Measurements from ENCODE around the gene THSD4.
"Not testable (repeated sequence)": the region's sequence is repeated elsewhere in the genome, so short reads cannot be mapped to it uniquely, and the experiment has no call there.

Gene THSD4

GRCh38 chr15:71431343-71432336 is 316.4 kb downstream of the THSD4 start:
- DNase-seq (ENCODE audit: low spot score): no peak

- DNase-seq (ENCODE audit: low spot score): no peak
Observed at GRCh38 chr15:71433402-71433801, 318.1 kb downstream of the THSD4 start.

DNA sequence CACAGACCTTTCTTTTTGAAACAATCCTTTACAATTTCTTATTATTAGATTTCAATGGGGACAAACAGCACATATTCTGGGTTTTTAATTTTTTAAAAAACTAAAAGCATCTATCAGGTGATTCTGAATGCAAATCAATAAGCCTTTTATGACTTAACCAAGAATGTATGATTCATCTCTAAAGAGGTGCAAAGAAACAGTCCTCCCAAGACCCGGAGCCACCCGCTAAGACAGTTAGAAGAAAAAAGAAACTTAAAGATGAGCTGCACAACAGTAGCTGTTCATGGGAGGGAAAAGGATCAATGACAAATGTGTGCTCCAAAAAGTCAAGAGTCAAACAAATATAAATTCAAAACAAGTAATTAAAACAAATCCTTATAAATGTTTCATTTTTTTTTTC is 319.5 kb downstream of the THSD4 start:
- DNase-seq (ENCODE audit: low spot score): no peak

DNA sequence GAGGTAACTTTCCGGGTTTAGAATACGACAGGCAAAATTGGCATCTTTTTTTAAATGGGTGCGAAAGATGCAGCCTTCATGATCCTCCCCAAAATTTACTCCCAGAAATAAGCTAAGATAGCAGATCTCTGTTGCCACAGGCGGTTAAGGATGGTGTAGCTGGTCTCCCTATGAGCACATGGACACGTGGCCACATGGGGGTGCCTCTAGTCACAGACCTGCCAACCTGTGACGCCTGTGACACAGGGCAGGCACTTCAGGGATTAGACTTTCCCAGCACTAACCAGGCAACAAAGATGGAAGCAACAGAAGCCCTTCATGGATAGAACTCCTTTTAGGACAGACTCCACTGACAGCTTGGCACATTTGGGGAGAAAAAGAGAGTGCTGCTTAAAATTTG is 320.3 kb downstream of the THSD4 start:
- DNase-seq (ENCODE audit: low spot score): no peak

GRCh38 chr15:71436854-71437253 is 321.6 kb downstream of the THSD4 start:
- DNase-seq (ENCODE audit: low spot score): no peak

DNA sequence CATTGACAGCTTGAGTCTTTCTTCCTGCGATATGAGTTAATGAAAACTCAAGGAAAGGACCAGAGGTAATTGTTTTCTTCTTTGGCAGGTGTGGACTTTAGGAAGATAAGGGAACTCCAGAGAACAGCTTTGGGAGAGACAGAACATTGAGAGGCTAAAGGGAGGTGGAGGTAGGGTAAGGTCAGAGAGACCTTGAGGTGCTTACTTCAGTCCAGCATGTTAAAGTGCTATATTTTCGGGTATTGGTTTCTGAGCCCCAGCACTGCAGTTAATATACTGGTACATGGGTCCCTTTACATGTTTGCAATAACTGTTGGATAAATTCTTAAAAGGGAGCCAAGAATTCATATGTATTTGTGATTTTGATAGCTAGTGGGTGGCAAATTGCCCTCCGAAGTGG is 322.1 kb downstream of the THSD4 start:
- no peak for DNase-seq (ENCODE audit: low spot score)

DNA sequence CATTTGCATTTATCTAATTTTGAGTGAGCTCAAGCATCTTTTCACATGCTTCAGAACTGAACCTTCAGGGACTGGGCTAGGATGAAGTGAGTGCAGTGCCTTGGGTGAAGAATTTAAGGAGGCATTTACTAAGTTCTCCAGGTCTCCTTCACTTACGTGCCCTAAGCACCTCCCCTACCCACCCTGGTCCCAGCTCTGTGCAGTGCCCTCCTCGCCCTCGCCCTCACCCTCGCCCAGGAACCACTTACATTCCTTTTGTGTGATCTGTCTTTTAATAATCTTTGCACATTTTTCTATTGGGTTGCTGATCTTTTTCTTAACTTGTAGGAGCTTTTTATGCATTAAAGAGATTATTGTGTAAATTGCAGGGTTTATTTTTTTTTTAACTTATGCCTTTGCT is 322.6 kb downstream of the THSD4 start:
- DNase-seq (ENCODE audit: low spot score): no peak

GRCh38 chr15:71439478-71439877 is 324.2 kb downstream of the THSD4 start:
- not testable (repeated sequence) for DNase-seq (ENCODE audit: low spot score)

GRCh38 chr15:71440489-71441110 is 325.3 kb downstream of the THSD4 start:
- peak; percentile 24 for DNase-seq (ENCODE audit: low spot score)

DNA sequence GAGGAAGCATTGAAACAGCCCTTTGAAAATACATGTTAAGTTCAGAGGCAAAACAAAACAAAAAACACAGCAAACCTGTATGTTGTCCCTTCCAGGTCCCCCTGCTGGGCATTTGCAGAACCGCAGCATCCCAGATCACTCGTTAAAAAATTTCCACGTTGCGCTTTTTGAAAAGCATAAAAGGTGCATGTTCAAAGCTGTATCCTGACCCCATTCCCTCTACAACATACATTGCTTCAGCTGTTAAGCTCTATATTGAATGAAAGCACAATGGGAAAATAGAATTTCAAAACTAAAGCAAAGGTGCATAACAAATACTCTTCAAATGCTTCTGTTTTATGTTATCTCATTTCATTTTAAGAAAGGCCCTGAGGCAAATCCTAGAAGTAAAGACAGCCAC is 328.3 kb downstream of the THSD4 start:
- DNase-seq (ENCODE audit: low spot score): no peak

DNA sequence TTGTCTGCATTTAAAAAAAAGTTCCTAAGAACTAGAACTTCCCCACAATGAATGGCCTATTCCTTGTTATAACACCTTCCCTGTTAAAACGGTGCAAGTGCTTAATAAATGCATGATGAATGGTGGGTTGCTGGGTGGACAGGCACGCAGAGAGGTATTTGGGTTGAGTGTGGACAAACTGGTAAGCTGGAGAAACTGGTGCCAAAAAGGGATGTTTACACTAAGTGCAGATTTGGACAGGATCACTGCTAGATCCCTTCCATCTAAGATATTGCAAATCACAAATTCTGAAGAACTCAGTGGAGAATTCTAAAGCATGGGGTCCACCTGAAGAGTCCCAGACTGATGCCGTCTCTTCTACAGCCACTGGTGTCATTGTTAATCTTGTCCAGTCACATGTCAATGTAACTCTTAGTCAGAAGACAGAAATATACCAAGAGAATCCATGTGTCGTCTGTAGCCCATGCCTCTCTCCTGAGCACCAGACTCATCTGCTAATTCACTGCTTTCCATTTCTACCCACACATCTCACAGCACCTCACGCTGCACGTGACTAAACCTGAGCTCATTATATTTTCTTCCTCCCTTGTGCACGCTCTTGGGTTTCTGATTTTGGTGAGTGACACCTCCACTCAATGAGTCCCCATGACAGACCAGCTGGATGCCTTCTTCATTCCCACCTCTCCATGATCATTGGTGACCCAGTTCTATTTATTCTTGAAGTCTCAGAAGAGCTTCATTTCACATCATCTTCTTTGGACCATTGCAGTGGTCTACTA is 328.9 kb downstream of the THSD4 start:
- no peak for DNase-seq (ENCODE audit: low spot score)

DNA sequence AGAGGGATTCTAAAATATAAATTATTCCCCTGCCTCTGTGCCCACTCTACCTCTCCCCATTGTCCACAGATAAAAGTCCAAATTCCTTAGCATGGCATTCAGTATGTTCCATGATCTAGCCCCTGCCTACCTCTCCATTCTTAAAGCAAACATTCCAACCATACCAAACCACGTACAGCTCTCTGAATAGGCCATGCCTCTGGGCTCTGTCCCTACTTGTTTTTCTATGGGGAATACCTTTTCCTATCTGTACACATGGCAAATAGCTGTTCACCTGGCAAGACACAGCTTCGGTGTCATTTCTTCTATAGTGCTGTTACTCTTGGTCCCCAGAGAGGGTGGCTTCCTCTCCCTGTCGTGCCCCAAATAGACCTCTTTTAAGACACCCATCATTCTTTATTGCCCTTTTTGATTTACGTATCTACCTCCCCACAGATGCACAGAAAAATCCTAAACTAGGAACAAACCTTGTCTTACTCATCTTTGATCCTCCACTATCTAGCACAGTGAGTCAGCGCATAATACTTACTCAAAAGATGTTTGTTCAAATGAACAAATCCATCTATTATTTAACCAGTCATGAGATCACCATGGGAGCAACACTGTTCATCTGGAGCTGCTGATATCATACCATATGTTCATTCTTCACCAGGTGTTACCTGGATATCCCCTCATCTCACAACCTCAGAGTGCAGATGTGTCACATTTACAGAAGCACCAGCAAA is 329.8 kb downstream of the THSD4 start:
- no peak for DNase-seq (ENCODE audit: low spot score)

DNA sequence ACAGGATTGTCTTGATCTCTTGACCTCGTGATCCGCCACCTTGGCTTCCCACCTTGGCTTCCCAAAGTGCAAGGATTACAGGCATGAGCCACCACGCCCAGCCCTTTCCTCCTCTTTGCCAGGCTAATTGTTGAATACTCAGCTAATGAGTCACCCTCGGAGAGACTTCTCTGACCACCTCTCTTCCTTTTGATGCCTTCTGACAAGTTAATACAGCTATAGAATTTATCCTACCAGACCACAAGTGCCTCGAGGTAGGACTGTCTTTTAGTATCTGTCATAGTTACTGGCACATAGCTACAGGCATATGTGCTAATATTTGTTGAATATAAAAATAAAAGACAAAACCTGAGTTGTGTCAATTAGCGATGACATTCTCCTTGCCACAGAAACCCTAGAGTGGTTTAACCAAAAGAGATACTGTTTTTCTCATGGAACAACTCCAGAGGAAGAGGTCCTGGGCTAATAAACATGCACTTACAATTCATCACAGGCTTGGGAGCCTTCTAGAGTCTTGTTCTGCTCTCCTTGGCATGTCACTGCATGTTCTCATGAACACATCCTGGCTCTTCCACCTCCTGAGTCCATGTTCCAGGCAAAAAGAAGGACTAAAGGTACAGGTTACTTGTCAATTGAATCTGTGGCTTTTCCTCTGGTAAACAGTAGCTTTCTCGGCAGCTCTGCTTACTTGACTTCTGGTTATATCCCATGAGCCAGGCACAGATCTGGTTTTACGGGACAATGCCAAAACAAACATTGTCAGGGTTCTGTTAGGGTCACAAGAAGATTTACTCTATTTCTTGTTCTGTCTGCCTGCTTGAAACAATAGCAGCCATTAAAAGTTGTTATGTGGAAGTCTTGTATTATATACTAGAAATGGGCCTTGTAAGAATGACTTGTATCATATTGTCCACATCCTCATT is 332.3 kb downstream of the THSD4 start:
- no peak for DNase-seq (ENCODE audit: low spot score)

DNA sequence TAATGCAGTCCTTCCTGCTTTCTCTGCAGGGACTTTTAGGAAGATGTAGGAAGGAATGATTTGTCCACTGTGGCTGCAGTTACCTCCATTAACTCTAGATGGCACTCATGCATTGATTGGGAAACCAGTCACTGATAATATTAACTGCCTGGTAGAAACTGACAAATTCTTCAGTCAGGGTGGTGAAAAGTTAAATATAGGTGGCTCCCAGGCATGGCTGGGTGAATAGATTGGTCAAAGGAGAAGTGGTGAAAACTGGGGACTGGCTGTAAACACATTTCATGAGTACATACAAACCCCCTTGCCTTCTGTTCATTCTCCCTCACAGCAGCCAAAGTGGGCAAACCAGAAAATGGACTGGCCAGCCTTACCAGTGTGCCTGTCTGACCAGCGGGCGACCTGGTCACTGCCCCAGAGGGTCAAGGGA is 333.4 kb downstream of the THSD4 start:
- peak; percentile 24 for DNase-seq (ENCODE audit: low spot score)

- DNase-seq (ENCODE audit: low spot score): no peak
Observed at GRCh38 chr15:71449363-71449762, 334.1 kb downstream of the THSD4 start.

DNA sequence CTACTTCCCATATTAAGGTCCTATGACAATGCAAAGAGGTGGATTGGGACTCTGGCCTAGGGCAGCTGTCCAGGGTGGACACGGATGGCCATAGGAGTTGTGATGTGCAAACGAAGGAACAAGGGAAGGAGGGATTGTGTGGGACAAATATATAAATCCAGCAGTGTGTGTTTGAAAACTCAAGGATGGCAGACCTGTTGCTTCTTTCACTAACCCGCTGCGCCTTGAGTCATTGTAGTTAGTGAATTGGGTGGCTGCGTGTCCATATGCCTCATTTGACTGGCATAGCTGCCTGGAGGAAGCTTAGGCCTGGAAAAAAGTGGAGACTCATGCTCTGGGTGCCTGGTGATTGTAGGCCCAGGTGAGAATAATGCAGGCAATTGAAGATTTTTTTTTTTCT is 334.7 kb downstream of the THSD4 start:
- DNase-seq (ENCODE audit: low spot score): no peak

DNA sequence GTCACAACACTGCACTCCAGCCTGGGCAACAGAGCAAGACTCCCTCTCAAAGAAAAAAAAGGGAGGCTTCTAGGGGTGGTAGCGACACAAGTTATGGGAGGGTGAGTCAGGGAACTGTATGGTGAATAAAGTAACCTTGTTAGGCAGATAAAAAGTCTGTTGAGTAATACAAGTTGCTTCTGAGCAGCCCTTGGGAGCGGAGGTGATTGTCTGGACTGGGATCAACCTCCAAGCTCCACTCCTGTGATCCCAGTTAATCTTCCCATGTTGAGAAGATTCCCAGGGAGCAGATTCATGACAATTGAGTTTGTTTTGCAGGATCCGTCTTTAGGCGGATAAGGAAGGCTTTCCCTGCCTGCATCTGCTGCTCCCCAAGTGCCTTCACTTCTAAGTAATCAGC is 335.9 kb downstream of the THSD4 start:
- no peak for DNase-seq (ENCODE audit: low spot score)

DNA sequence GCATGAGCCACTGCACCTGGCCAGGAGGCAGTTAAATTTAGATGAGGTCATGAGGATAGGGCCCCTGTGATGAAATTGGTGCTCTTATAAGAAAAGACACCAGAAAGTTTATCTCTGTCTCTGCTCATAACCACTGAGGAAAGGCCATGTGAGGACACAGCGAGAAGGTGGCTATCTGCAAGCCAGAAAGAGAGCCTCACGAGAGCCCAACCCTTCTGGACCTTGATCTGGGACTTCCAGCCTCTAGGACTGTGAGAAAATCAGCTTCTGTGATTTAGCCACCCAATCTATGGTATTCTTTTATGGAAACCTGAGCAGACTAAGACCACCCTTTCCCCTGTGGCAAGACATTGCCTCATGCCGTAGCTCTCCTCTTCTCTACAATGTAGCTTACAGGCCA is 337.6 kb downstream of the THSD4 start:
- DNase-seq (ENCODE audit: low spot score): no peak

GRCh38 chr15:71454462-71454996 is 339.3 kb downstream of the THSD4 start:
- no peak for DNase-seq (ENCODE audit: low spot score)

- DNase-seq (ENCODE audit: low spot score): no peak
Observed at GRCh38 chr15:71455107-71455506, 339.8 kb downstream of the THSD4 start.

GRCh38 chr15:71455878-71456277 is 340.6 kb downstream of the THSD4 start:
- no peak for DNase-seq (ENCODE audit: low spot score)
